Gastrocnemius medialis (tissue), 4 donors: ENCODE data around the gene SDK2.

ENCODE experiments used
- CTCF ChIP-seq, 5 experiments: fragments of 450-650 bp in 3 of 5; fragments of 200-600 bp in 2 of 5; sonication (generic) in 2 of 5; IDR thresholded peaks in 4 of 5; conservative IDR thresholded peaks in 1 of 5; 1 replicate in 4 of 5; 2 replicates in 1 of 5; pipeline ENCODE4 v1.5.1; 2016 to 2019; ENCODE audit warnings: antibody characterized with exemption in 5 of 5, mild to moderate bottlenecking in 3 of 5, moderate library complexity in 3 of 5
- POLR2A ChIP-seq, 2 donors: fragments of 450-650 bp; IDR thresholded peaks; one replicate each; pipeline ENCODE4 v1.6.1; 2017; ENCODE audit warnings: antibody characterized with exemption in 2 of 2, mild to moderate bottlenecking in 2 of 2, moderate library complexity in 2 of 2

- no peak for TF ChIP-seq CTCF (IDR thresholded peaks at IDR 0.05 in 4 of 5, conservative IDR thresholded peaks at IDR 0.05 in 1 of 5)
- no peak for TF ChIP-seq POLR2A (IDR thresholded peaks at IDR 0.05)
These were observed 246.9 kb downstream of the SDK2 start for GRCh38 chr17:73397278-73397826.
